Heart left ventricle (tissue), 13 donors: ENCODE results near the gene ZNF578.

Experiments
- POLR2A ChIP-seq, 2 donors: fragments of 450-650 bp; IDR thresholded peaks; one replicate each; pipeline ENCODE4 v1.6.1; 2017; ENCODE audit warnings: antibody characterized with exemption in 2 of 2, mild to moderate bottlenecking in 2 of 2, moderate library complexity in 2 of 2
- TF ChIP-seq, protein P1 (sequence below), 12 donors: fragments of 200-600 bp; sonication (generic) in 4 of 12; IDR thresholded peaks; one replicate each; pipeline versions ENCODE4 v1.5.0 to v1.8.0; 2018 to 2022; ENCODE audit warnings: antibody characterized with exemption in 12 of 12, mild to moderate bottlenecking in 5 of 12
- donor health status: ischemic (EF 13 %, LVEDD 7.1; RV severe dilation, severe dysfunction).
- donor health status: DM: no; HTN: yes; CAD: no.
- donor health status: DM: no; HTN: no; CAD: no.
- donor health status: ischemic (EF 25% LVEDD 6.9; RV normal size, moderate dysfunction).
- donor health status: ischemic (EF 25% LVEDD 5.7; RV mildly dilated, moderate dysfunction).
- donor health status: ischemic (EF 35%, LVEDD 5.7; RV mildly dilated, moderate dysfunction).
- donor health status: nonischemic (EF 11% LVEDD 7.7; RV severe dilation, severe dysfunction).
- donor health status: DM: yes; HTN: yes; CAD: no.
- donor health status: PGD.
- donor health status: ischemic (EF 29% LVEDD 5.4; RV normal size, mild dysfunction).
- donor health status: nonischemic (EF 23%, LVEDD 6.1; RV moderate dilation, normal function).

DNA sequence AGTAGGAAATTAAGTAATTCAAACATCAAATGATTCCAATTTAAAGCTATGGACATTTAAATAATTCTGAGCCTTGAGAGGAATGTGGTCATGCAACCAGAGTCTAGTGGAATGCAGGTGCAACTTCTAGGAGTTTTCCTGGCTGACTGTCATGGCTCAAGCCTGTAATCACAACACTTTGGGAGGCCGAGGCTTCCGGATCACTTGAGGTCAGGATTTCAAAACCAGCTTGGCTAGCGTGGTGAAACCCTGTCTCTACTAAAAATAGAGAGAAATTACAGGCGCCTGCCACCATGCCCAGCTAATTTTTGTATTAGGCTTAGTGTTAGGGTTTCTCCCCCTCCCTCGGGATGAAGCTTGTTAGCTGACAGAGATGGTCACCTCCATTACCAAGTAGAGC is 80.5 kb downstream of the ZNF578 start:
- TF ChIP-seq, protein P1, sequence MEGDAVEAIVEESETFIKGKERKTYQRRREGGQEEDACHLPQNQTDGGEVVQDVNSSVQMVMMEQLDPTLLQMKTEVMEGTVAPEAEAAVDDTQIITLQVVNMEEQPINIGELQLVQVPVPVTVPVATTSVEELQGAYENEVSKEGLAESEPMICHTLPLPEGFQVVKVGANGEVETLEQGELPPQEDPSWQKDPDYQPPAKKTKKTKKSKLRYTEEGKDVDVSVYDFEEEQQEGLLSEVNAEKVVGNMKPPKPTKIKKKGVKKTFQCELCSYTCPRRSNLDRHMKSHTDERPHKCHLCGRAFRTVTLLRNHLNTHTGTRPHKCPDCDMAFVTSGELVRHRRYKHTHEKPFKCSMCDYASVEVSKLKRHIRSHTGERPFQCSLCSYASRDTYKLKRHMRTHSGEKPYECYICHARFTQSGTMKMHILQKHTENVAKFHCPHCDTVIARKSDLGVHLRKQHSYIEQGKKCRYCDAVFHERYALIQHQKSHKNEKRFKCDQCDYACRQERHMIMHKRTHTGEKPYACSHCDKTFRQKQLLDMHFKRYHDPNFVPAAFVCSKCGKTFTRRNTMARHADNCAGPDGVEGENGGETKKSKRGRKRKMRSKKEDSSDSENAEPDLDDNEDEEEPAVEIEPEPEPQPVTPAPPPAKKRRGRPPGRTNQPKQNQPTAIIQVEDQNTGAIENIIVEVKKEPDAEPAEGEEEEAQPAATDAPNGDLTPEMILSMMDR (IDR thresholded peaks at IDR 0.05): no peak
- TF ChIP-seq POLR2A (IDR thresholded peaks at IDR 0.05): no peak
